CD4-positive, alpha-beta memory T cell (primary cell): ENCODE data around the gene NACC2. TPM values are rescaled to one million over a fixed set of nuclear protein-coding genes. Genes with fewer than 3 reads are reported as not detected.

Experiments
- CTCF ChIA-PET: fragments of 350-600 bp; sonication (Branson Sonifier 250); formaldehyde crosslinking; loops from one replicate; lab custom pipeline; 2021; ENCODE audit warnings: inconsistent platforms; ENCODE audit not compliant: partially characterized antibody; lab: Charles Lee
- POLR2A ChIA-PET: fragments of 350-600 bp; sonication (Branson Sonifier 250); formaldehyde crosslinking; loops from one replicate; lab custom pipeline; 2021; ENCODE audit not compliant: partially characterized antibody; lab: Charles Lee
- DNase-seq, 5 donors: peaks; one replicate each; pipeline versions ENCODE4 v3.0.0 to v3.0.0-alpha.2; 2020 to 2022; ENCODE audit warnings: mixed read lengths in 1 of 5
- H3K27ac ChIP-seq: one replicate; pipeline ENCODE4 v1.7.0; 2013; ENCODE audit warnings: low read depth, low read length
- H3K27me3 ChIP-seq: 2 replicates; pipeline ENCODE4 v1.7.0; 2013; ENCODE audit warnings: mild to moderate bottlenecking, low read length, moderate library complexity; ENCODE audit not compliant: insufficient read depth
- H3K36me3 ChIP-seq: 2 replicates; pipeline ENCODE4 v1.7.0; 2013; ENCODE audit warnings: mild to moderate bottlenecking, low read length, moderate library complexity; ENCODE audit not compliant: insufficient read depth
- H3K4me1 ChIP-seq: 2 replicates; pipeline ENCODE4 v1.7.0; 2013; ENCODE audit warnings: mild to moderate bottlenecking, low read length, moderate library complexity; ENCODE audit not compliant: insufficient read depth
- H3K4me3 ChIP-seq, 2 donors: one replicate each; pipeline ENCODE4 v1.7.0; 2013; ENCODE audit warnings: low read length in 2 of 2, mild to moderate bottlenecking in 1 of 2
- H3K9me3 ChIP-seq, 2 donors: one replicate each; pipeline ENCODE4 v1.7.0; 2013; ENCODE audit warnings: low read length in 2 of 2, control low read depth in 1 of 2; ENCODE audit not compliant: control insufficient read depth in 1 of 2
- H3K27ac Mint-ChIP-seq, 7 donors: one replicate each; pipeline ENCODE4 v1.8.0; 2020 to 2021; ENCODE audit warnings: mixed read lengths in 7 of 7, mild to moderate bottlenecking in 6 of 7, inconsistent platforms in 3 of 7, moderate library complexity in 3 of 7
- H3K27me3 Mint-ChIP-seq, 2 donors: one replicate each; pipeline ENCODE4 v1.8.0; 2020 to 2021; ENCODE audit warnings: mixed read lengths in 2 of 2
- H3K36me3 Mint-ChIP-seq, 2 donors: one replicate each; pipeline ENCODE4 v1.8.0; 2020 to 2021; ENCODE audit warnings: mixed read lengths in 2 of 2, inconsistent platforms in 1 of 2, mild to moderate bottlenecking in 1 of 2
- H3K4me1 Mint-ChIP-seq, 4 donors: one replicate each; pipeline ENCODE4 v1.8.0; 2020 to 2021; ENCODE audit warnings: mixed read lengths in 4 of 4, mild to moderate bottlenecking in 1 of 4
- H3K4me3 Mint-ChIP-seq, 8 donors: one replicate each; pipeline ENCODE4 v1.8.0; 2020 to 2021; ENCODE audit warnings: mixed read lengths in 8 of 8, mild to moderate bottlenecking in 7 of 8, moderate library complexity in 6 of 8, inconsistent platforms in 3 of 8
- H3K9me3 Mint-ChIP-seq, 8 donors: one replicate each; pipeline ENCODE4 v1.8.0; 2020 to 2021; ENCODE audit warnings: mixed read lengths in 8 of 8, mild to moderate bottlenecking in 5 of 8, inconsistent platforms in 3 of 8, moderate library complexity in 1 of 8
- intact Hi-C: fragments of 100-400 bp; cut with micrococcal nuclease; formaldehyde crosslinking; loops from one replicate; pipeline ENCODE4 v1.15.1; 2023
- polyA plus RNA-seq, 2 donors: library from polyadenylated mRNA; unstranded; fragments of 300-500 nt; fragmentation: Illumina TruSeq; gene quantifications; one replicate each; pipeline ENCODE4 v1.2.3, GENCODE V29; 2021
- total RNA-seq, 2 experiments: library from RNA; stranded (reverse); gene quantifications; one replicate each; pipeline ENCODE4 v1.2.3, GENCODE V29; 2021

NACC2 gene
- total and polyA plus RNA-seq, 4 experiments from 2014 or later: 0.58 to 12.2 (median 7.1) TPM

DNA sequence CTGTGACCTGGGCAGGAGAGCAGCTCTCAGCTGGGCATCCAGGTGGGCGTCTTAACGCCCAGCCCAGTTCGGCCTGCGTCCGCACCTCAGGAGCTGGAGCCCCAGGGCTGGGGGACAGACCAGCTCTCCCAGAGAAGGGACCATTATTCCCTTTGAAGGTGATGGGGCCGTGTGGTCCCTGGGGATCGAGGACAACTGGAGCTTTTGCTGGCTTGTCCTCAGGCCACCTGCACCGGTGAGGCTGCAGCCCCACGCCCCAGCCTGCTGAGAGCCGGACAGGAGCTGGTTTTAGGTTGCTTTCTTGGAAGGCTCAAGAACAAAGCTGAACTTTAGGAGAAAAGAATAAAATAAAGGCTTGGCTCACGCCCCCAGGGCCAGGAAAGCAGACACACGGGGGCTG is 40.9 kb downstream of the NACC2 start:
- H3K9me3 ChIP-seq: no peaks in the 10 kb centered on the region
- ChIA-PET CTCF (no interaction called here), POLR2A (no interaction called here)
- no peaks in the 10 kb centered on the region for H3K9me3 Mint-ChIP-seq
- no peak overlapping the region for H3K27ac ChIP-seq
- no peak overlapping the region for H3K27ac Mint-ChIP-seq
- DNase-seq: no peak
- H3K4me3 Mint-ChIP-seq: no peak overlapping the region
- intact Hi-C loops: no loop called here
- peaks cover 0 to 6% of the 10 kb centered on the region in 2 donors for H3K36me3 Mint-ChIP-seq
- H3K36me3 ChIP-seq: no peaks in the 10 kb centered on the region
- peaks cover 11 to 32% (median 17%) of the 10 kb centered on the region in 4 donors for H3K4me1 Mint-ChIP-seq
- H3K4me3 ChIP-seq: no peak overlapping the region
- H3K4me1 ChIP-seq: peaks cover 27% of the 10 kb centered on the region
- H3K27me3 Mint-ChIP-seq: peaks cover 2 to 4% of the 10 kb centered on the region in 2 donors
- no peaks in the 10 kb centered on the region for H3K27me3 ChIP-seq

DNA sequence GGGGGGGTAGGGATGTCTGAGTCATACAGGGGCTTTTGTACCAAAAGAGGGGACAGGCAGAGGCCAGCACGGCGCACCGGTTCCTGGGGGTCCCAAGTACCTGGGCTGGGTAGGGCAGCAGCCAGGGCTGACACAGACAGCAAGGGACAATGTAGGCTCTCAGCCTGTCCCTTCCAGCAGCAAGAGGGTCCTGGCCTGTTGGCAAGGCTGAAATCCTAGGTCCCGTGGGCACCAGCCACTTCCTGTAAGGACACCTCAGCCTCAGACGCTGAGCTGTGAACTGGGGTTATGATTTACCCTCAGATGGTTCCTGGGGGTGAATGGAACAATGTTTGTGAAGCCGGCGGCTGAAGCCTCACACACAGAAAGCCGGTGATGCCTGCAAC is 41.3 kb downstream of the NACC2 start:
- DNase-seq: no peak
- Histone ChIP-seq H3K27ac (no peak overlapping the region), H3K9me3 (no peaks in the 10 kb centered on the region), H3K36me3 (no peaks in the 10 kb centered on the region), H3K27me3 (no peaks in the 10 kb centered on the region), H3K4me3 (no peak overlapping the region), H3K4me1 (peaks cover 27% of the 10 kb centered on the region)
- no peak overlapping the region for H3K27ac Mint-ChIP-seq
- intact Hi-C loops: no loop called here
- H3K36me3 Mint-ChIP-seq: peaks cover 0 to 6% of the 10 kb centered on the region in 2 donors
- no peaks in the 10 kb centered on the region for H3K9me3 Mint-ChIP-seq
- H3K4me3 Mint-ChIP-seq: no peak overlapping the region
- H3K4me1 Mint-ChIP-seq: peaks cover 11 to 32% (median 17%) of the 10 kb centered on the region in 4 donors
- POLR2A ChIA-PET: no interaction called here
- H3K27me3 Mint-ChIP-seq: peaks cover 2 to 4% of the 10 kb centered on the region in 2 donors
- CTCF ChIA-PET: interaction anchor here (0.8 to 0.9 kb wide), 2 partner anchors 67 to 69 kb away, joined by 3 read pairs; no protein-coding TSS in a partner anchor

DNA sequence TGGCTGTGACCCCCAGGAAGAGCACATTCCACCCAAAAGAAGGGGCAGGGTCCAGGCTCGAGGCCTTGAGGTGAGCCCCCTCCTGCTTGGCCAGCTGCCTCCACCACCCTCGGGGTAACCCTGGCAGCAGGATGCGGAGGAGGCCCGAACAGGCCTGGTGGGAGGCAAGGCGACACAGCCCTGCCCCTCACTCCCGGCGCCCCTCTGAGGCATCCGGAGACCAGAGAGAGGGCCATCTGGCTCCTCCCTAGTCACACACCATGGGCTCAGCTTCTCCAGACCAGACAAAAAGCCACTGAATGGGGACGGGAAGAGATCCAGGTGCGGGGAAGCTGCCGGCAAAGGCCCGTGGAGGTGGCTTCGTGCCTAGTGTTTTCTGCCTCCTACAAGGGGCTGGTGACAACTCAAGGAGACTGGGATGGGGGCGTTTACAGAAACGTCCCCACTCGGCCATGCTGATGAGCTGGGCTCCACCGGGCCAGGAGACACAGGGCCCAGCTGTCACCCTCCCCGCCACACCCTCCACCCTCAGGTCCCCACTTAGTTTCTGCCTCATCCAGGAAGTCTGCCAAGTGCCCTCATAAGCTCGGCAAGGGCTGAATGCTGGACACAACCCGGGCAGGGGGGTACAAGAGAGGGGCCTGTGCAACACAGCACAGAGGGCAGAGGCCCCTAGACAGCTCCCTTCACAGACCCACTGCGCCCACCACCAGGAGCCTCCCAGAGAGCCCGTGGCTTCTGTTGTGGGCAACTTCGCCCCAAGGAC is 41.9 kb downstream of the NACC2 start:
- H3K4me1 ChIP-seq: peaks cover 27% of the 10 kb centered on the region
- no peaks in the 10 kb centered on the region for H3K27me3 ChIP-seq
- intact Hi-C loops: no loop called here
- no peak for DNase-seq
- H3K4me3 Mint-ChIP-seq: peak overlapping the region in 2 of 8 donors; percentile 12 to 20
- POLR2A ChIA-PET: no interaction called here
- CTCF ChIA-PET: interaction anchor here (0.8 to 0.9 kb wide), 2 partner anchors 68 to 69 kb away, joined by 3 read pairs; no protein-coding TSS in a partner anchor
- H3K36me3 Mint-ChIP-seq: peaks cover 0 to 8% of the 10 kb centered on the region in 2 donors
- no peaks in the 10 kb centered on the region for H3K9me3 Mint-ChIP-seq
- no peak overlapping the region for H3K27ac ChIP-seq
- H3K9me3 ChIP-seq: no peaks in the 10 kb centered on the region
- no peaks in the 10 kb centered on the region for H3K36me3 ChIP-seq
- H3K4me1 Mint-ChIP-seq: peaks cover 11 to 29% (median 17%) of the 10 kb centered on the region in 4 donors
- no peak overlapping the region for H3K27ac Mint-ChIP-seq
- no peak overlapping the region for H3K4me3 ChIP-seq
- peaks cover 2 to 4% of the 10 kb centered on the region in 2 donors for H3K27me3 Mint-ChIP-seq

DNA sequence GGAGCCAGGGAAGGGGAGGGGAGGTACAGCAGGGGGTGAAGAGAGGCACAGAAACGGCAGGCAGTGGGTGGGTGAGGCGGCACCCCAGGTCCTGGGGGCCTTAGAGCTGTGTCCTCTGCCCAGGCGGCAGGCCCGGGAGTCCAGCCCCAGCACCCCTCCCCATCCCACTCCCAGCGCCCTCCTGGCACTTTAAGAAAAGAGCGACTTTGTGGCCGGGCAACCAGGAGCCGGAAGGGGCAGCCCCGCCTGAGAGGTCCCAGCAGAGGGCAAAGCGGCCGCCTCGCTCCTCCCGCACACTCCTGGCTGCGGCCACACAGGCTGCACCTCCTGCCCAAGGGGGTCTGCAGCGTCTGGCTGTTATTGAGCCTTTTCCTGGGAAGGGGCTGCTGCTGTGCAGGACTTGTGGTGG is 42.6 kb downstream of the NACC2 start:
- Histone ChIP-seq H3K27me3 (no peaks in the 10 kb centered on the region), H3K9me3 (no peaks in the 10 kb centered on the region), H3K27ac (no peak overlapping the region), H3K4me1 (peaks cover 27% of the 10 kb centered on the region), H3K4me3 (no peak overlapping the region), H3K36me3 (no peaks in the 10 kb centered on the region)
- intact Hi-C loops: no loop called here
- Mint-ChIP-seq H3K4me1 (peaks cover 10 to 25% (median 16%) of the 10 kb centered on the region in 4 donors), H3K27me3 (peaks cover 2 to 4% of the 10 kb centered on the region in 2 donors), H3K4me3 (peak overlapping the region in 1 of 8 donors; percentile 84), H3K27ac (no peak overlapping the region), H3K9me3 (no peaks in the 10 kb centered on the region), H3K36me3 (peaks cover 0 to 8% of the 10 kb centered on the region in 2 donors)
- DNase-seq: no peak
- CTCF ChIA-PET: interaction anchor here (1.3 kb wide), 1 partner anchor 85 kb away, joined by 4 read pairs; no protein-coding TSS in a partner anchor
- POLR2A ChIA-PET: no interaction called here

DNA sequence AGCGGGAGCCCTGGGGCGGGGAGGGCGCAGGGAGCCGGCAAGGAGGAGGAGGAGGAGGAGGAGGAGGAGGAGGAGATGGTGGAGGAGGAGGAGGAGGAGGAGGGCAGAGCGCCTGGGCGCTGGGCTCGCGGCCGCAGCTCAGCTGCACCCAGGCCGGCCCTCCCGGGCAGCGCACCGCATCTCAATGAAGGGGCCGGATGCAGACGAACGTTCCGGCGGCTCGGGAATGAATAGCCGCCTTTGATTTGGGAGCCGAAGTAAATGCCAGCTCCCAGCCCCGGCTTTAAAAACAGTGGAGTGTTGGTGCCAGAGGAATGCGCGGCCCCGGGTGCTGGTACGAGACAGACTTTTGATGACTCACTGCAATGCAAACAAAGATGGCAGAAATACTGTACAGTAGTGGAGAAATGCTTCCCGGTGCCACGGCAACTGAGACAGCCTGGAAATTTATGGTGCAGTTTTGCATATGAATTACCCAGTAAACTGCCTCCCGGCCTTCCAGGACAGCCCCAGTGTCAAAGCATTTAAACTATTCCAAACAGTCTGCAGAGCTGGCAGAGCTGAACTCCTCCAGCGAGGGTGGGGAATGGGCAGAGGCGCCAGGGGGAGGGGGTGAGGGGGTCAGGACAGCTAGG is 43.1 kb downstream of the NACC2 start:
- Histone ChIP-seq H3K4me3 (peak overlapping the region in 1 of 2 donors; percentile 24), H3K4me1 (peaks cover 27% of the 10 kb centered on the region), H3K27me3 (no peaks in the 10 kb centered on the region), H3K36me3 (no peaks in the 10 kb centered on the region), H3K27ac (no peak overlapping the region), H3K9me3 (no peaks in the 10 kb centered on the region)
- no peaks in the 10 kb centered on the region for H3K9me3 Mint-ChIP-seq
- POLR2A ChIA-PET: no interaction called here
- peak overlapping the region; percentile 60 to 92 (median 78) for H3K4me3 Mint-ChIP-seq
- peaks cover 2 to 4% of the 10 kb centered on the region in 2 donors for H3K27me3 Mint-ChIP-seq
- H3K4me1 Mint-ChIP-seq: peaks cover 6 to 20% (median 12%) of the 10 kb centered on the region in 4 donors
- peak in 1 of 5 donors; percentile 11 for DNase-seq
- peaks cover 0 to 4% of the 10 kb centered on the region in 2 donors for H3K36me3 Mint-ChIP-seq
- CTCF ChIA-PET: interaction anchor here (1.3 kb wide), 1 partner anchor 85 kb away, joined by 4 read pairs; no protein-coding TSS in a partner anchor
- intact Hi-C loops: no loop called here
- peak overlapping the region in 1 of 7 donors; percentile 12 for H3K27ac Mint-ChIP-seq

DNA sequence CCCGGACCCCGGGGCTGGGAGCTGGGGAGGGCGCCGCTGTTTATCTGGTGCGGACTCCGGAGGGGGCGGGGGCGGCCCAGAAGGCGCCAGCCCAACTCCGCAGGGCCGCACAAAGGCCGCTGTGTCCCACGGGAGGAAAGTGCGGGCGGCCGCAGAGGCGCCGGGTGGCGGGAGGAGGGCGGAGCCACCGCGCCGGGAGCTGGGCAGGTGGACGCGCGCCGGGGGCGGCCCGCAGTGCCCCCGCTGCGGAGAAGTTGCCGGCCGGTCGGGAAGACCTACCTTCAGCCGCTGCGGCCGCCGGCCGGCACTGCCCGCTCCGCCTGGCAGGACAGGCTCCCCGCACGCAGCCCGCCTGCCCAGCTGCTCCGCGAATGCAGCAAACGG is 43.6 kb downstream of the NACC2 start:
- DNase-seq: no peak

More for the DNA sequence above, 43.6 kb downstream of the NACC2 start:
- H3K9me3 ChIP-seq: no peaks in the 10 kb centered on the region
- Mint-ChIP-seq H3K9me3 (no peaks in the 10 kb centered on the region), H3K4me1 (peaks cover 7 to 22% (median 16%) of the 10 kb centered on the region in 4 donors), H3K4me3 (no peak overlapping the region), H3K27ac (no peak overlapping the region), H3K27me3 (peaks cover 2 to 4% of the 10 kb centered on the region in 2 donors), H3K36me3 (peaks cover 4% of the 10 kb centered on the region in 2 donors)
- POLR2A ChIA-PET: no interaction called here
- peaks cover 24% of the 10 kb centered on the region for H3K4me1 ChIP-seq
- H3K27me3 ChIP-seq: no peaks in the 10 kb centered on the region
- no peaks in the 10 kb centered on the region for H3K36me3 ChIP-seq
- CTCF ChIA-PET: interaction anchor here (1.3 kb wide), 1 partner anchor 84 kb away, joined by 4 read pairs; no protein-coding TSS in a partner anchor
- intact Hi-C loops: no loop called here
- H3K4me3 ChIP-seq: peak overlapping the region in 1 of 2 donors; percentile 24
- H3K27ac ChIP-seq: no peak overlapping the region
